ENCODE measurements around the gene RAPGEF5.

The RAPGEF5 gene

DNA sequence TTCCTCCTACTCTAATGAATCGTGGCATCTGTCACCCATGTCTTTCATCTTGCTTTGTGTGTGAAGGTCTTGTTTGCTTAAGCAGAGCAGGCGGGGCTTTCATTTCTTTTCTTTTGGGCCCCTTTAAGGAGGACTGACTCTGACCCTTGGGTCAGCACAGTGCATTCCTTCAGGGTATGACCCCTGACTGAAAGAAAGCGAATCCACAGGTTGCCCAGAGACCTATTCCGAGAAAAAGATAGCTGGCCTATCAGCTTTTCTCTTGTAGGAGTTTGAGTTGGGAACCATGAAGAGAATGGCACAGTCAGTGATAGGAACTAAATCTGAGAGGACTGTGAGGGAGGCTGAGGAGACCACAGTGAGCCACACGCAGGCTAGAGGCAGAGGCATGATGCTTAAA lies 218.1 kb downstream of the RAPGEF5 start:
- peaks cover 59% of the 10 kb centered on the region for H3K36me3 ChIP-seq

DNA sequence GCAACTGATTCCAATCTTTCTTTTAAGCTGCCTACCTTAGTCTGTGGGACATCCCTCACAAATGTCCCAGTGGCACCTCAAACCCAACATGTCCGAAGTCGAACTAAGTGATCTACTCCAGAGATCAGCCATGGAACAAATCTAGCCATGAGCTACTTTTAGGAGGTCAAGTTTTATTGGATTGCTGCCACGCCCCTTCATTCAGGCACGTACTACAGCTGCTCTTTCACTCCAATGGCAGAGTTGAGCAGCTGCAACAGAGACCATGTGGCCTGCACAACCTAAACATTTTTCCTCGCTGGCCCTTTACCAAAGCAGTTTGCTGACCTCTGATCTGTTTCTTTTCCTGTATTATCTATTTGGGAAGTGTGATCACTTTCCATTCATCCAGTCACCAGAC lies 218.8 kb downstream of the RAPGEF5 start:
- H3K36me3 ChIP-seq: peaks cover 57% of the 10 kb centered on the region
- no peak for DNase-seq
- TF ChIP-seq, protein P1, sequence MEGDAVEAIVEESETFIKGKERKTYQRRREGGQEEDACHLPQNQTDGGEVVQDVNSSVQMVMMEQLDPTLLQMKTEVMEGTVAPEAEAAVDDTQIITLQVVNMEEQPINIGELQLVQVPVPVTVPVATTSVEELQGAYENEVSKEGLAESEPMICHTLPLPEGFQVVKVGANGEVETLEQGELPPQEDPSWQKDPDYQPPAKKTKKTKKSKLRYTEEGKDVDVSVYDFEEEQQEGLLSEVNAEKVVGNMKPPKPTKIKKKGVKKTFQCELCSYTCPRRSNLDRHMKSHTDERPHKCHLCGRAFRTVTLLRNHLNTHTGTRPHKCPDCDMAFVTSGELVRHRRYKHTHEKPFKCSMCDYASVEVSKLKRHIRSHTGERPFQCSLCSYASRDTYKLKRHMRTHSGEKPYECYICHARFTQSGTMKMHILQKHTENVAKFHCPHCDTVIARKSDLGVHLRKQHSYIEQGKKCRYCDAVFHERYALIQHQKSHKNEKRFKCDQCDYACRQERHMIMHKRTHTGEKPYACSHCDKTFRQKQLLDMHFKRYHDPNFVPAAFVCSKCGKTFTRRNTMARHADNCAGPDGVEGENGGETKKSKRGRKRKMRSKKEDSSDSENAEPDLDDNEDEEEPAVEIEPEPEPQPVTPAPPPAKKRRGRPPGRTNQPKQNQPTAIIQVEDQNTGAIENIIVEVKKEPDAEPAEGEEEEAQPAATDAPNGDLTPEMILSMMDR (IDR thresholded peaks at IDR 0.05; ENCODE audit: low read depth, low read length): no peak
- H3K27me3 ChIP-seq (ENCODE audit: insufficient read depth, low read depth, severe bottlenecking): no peaks in the 10 kb centered on the region
- no peaks in the 10 kb centered on the region for H3K9me3 ChIP-seq (ENCODE audit: severe bottlenecking)
- H3K27ac ChIP-seq: no peak overlapping the region
- no peak overlapping the region for H3K4me3 ChIP-seq (ENCODE audit: low read depth, low read length)

More for the DNA sequence above, 218.1 kb downstream of the RAPGEF5 start:
- no peak overlapping the region for H3K4me3 ChIP-seq (ENCODE audit: low read depth, low read length)
- DNase-seq: no peak
- no peaks in the 10 kb centered on the region for H3K9me3 ChIP-seq (ENCODE audit: severe bottlenecking)
- TF ChIP-seq, protein P1 (IDR thresholded peaks at IDR 0.05; ENCODE audit: low read depth, low read length): no peak
- no peaks in the 10 kb centered on the region for H3K27me3 ChIP-seq (ENCODE audit: insufficient read depth, low read depth, severe bottlenecking)
- H3K27ac ChIP-seq: no peak overlapping the region

DNA sequence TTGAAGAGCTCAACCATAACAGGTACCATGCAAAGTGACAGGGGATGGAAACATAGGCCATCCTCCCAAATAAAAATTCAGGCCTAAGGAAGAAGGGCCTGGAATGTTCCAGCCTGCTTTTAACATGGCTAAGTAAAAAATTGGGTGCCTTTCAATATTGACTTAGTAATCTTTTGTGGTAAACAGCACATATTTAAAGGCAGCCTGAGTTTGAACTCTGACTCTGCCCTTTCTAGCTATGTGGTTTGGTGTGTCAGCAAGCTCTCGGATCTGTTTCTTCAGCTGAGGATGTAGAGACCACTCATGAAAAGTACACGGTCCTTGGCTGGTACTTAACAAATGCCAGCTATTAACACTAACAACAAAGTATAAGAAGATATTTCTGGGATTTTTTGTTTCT lies 219.5 kb downstream of the RAPGEF5 start:
- peaks cover 51% of the 10 kb centered on the region for H3K36me3 ChIP-seq
- H3K27ac ChIP-seq: no peak overlapping the region
- no peak overlapping the region for H3K4me3 ChIP-seq (ENCODE audit: low read depth, low read length)
- no peaks in the 10 kb centered on the region for H3K27me3 ChIP-seq (ENCODE audit: insufficient read depth, low read depth, severe bottlenecking)
- H3K9me3 ChIP-seq (ENCODE audit: severe bottlenecking): no peaks in the 10 kb centered on the region
- TF ChIP-seq, protein P1 (IDR thresholded peaks at IDR 0.05; ENCODE audit: low read depth, low read length): no peak
- no peak for DNase-seq

DNA sequence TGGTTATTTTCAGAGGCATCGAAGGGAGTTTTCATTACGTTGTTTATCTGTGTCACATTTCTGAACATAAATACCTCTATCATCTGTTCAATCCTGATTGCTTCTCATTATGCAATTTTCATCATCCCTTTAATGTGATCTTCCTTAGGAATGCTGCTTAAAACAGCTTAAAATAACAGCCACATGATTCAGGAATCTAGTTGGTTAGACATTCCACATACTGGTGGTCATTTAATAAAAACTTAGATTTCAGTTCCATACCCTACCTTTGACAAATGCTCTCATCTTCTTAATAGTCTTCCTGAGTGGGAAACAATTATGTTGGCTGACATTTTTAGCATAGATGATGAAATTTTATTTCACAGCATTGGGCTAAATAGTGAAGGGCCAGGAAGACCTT lies 219.9 kb downstream of the RAPGEF5 start:
- Histone ChIP-seq H3K27me3 (ENCODE audit: insufficient read depth, low read depth, severe bottlenecking) (no peaks in the 10 kb centered on the region), H3K36me3 (peaks cover 48% of the 10 kb centered on the region), H3K9me3 (ENCODE audit: severe bottlenecking) (no peaks in the 10 kb centered on the region), H3K27ac (no peak overlapping the region), H3K4me3 (ENCODE audit: low read depth, low read length) (no peak overlapping the region)
- no peak for DNase-seq
- TF ChIP-seq, protein P1 (IDR thresholded peaks at IDR 0.05; ENCODE audit: low read depth, low read length): no peak

DNA sequence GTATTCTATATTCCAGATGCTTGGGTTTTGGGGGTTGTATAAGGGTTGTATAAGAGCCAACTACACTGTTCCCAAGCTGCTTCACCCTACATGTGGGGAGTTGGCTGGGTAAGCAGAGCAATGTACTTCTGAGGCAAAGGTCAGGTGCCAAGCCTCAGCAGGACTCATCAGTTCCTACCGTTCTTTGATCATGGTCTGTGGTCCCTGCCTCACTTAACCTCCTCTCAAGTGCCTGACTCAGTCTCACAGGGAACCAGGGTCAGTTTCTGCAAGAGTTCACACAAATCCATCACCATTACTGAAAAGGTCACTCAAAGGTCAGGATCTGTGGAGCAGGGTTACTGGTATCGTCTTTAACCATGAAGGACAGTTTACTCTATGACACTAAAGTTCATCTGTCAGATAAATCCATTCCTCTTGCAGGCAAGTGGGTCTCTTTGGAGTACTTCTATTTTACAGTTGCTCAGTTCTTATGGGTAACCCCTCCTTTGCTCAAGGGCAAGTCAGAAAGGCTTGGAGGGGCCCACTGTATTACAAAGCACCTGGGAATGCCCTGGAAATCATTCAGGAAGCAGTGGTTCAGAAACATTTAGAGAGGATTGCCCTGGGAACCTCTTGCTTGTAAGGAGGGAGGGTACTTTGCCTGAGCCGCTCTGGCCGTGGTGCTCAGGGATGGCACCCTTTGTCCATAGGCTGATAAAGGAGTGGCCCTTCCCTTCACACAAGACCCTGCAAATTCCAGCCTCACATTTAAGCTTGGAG lies 227.0 kb downstream of the RAPGEF5 start:
- TF ChIP-seq, protein P1 (IDR thresholded peaks at IDR 0.05; ENCODE audit: low read depth, low read length): no peak
- Histone ChIP-seq H3K27ac (peak overlapping the region; percentile 72), H3K9me3 (ENCODE audit: severe bottlenecking) (no peaks in the 10 kb centered on the region), H3K36me3 (peaks cover 24% of the 10 kb centered on the region), H3K27me3 (ENCODE audit: insufficient read depth, low read depth, severe bottlenecking) (no peaks in the 10 kb centered on the region), H3K4me3 (ENCODE audit: low read depth, low read length) (no peak overlapping the region)
- DNase-seq: no peak

DNA sequence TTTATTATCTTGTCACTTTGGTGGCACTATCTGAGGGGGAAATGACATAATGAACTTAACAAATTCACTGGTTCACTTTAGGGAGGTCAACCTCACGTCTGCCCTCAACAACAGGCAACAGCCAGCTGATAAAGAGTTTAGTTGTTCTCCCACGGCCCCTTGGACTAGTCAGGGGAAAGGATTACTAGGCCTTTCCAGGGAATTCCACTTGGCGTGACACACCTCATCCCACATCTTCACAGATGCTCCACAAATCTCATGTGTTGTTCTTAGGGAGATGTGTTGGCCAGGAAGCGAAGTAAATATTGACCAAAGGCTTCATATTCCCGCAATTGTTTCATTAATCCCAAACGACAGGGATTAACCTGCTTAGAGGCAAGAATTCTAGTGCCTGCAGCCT lies 227.8 kb downstream of the RAPGEF5 start:
- peak; percentile 48 for DNase-seq
- Histone ChIP-seq H3K27ac (peak overlapping the region; percentile 72), H3K4me3 (ENCODE audit: low read depth, low read length) (no peak overlapping the region), H3K9me3 (ENCODE audit: severe bottlenecking) (no peaks in the 10 kb centered on the region), H3K27me3 (ENCODE audit: insufficient read depth, low read depth, severe bottlenecking) (no peaks in the 10 kb centered on the region), H3K36me3 (peaks cover 19% of the 10 kb centered on the region)
- TF ChIP-seq, protein P1 (IDR thresholded peaks at IDR 0.05; ENCODE audit: low read depth, low read length): no peak

Measured in WERI-Rb-1 (cell line).